Neural cell (in vitro differentiated cells): Measurements from ENCODE around the gene MAST4. TPM values are rescaled to one million over a fixed set of nuclear protein-coding genes. Genes with fewer than 3 reads are reported as not detected.

Source experiments
- H2AFZ ChIP-seq: fragments of 200-600, 300-800 bp; sonication (generic), shearing (Covaris generic); 2 replicates; pipeline ENCODE4 v1.6.0; 2014; ENCODE audit warnings: low read depth, mild to moderate bottlenecking, antibody characterized with exemption, low read length, moderate library complexity
- H3F3A ChIP-seq: fragments of 200-600 bp; shearing (Covaris generic); 2 replicates; pipeline ENCODE4 v1.6.1; 2016; ENCODE audit warnings: mild to moderate bottlenecking, moderate library complexity, mixed read lengths, antibody characterized with exemption, low read length; ENCODE audit not compliant: insufficient read depth, poor library complexity, severe bottlenecking
- H3K27ac ChIP-seq: fragments of 200-600, 300-800 bp; sonication (generic), shearing (Covaris generic); 2 replicates; pipeline ENCODE4 v1.5.1; 2014; ENCODE audit warnings: mild to moderate bottlenecking, low read length, moderate library complexity
- H3K27me3 ChIP-seq: fragments of 300-800, 200-600 bp; sonication (generic), shearing (Covaris generic); 2 replicates; pipeline ENCODE4 v1.6.0; 2014; ENCODE audit warnings: mild to moderate bottlenecking, low read depth, low read length, moderate library complexity; ENCODE audit not compliant: insufficient read depth
- H3K36me3 ChIP-seq: fragments of 300-800, 200-600 bp; sonication (generic), shearing (Covaris generic); 2 replicates; pipeline ENCODE4 v1.5.1; 2014; ENCODE audit warnings: mild to moderate bottlenecking, antibody characterized with exemption, low read length, moderate library complexity; ENCODE audit not compliant: insufficient read depth
- H3K4me2 ChIP-seq: fragments of 300-800, 200-600 bp; sonication (generic), shearing (Covaris generic); 2 replicates; pipeline ENCODE4 v1.6.0; 2014; ENCODE audit warnings: mild to moderate bottlenecking, low read length
- H3K4me3 ChIP-seq: fragments of 300-800, 200-600 bp; sonication (generic), shearing (Covaris generic); 2 replicates; pipeline ENCODE4 v1.5.1; 2014; ENCODE audit warnings: mild to moderate bottlenecking, low read length, moderate library complexity
- H3K79me2 ChIP-seq: fragments of 200-600 bp; shearing (Covaris generic); replicated peaks from 2 replicates; pipeline ENCODE4 v1.6.0; 2014; ENCODE audit warnings: mild to moderate bottlenecking, low read length, moderate library complexity; ENCODE audit not compliant: insufficient read depth
- H3K9ac ChIP-seq: fragments of 300-800, 200-600 bp; sonication (generic), shearing (Covaris generic); 2 replicates; pipeline ENCODE4 v1.6.1; 2016; ENCODE audit warnings: mild to moderate bottlenecking, low read length, mixed read lengths
- H3K9me2 ChIP-seq: fragments of 200-600 bp; shearing (Covaris generic); 2 replicates; pipeline ENCODE4 v1.6.1; 2016; ENCODE audit warnings: mild to moderate bottlenecking, low read length, mixed read lengths; ENCODE audit not compliant: insufficient read depth
- H3K9me3 ChIP-seq: fragments of 200-600, 300-800 bp; sonication (generic), shearing (Covaris generic); 2 replicates; pipeline ENCODE4 v1.6.1; 2016; ENCODE audit warnings: mild to moderate bottlenecking, mixed run types, low read length, moderate library complexity, mixed read lengths
- H4K20me1 ChIP-seq: fragments of 200-600 bp; shearing (Covaris generic); 2 replicates; pipeline ENCODE4 v1.6.1; 2016; ENCODE audit warnings: mild to moderate bottlenecking, mixed run types; ENCODE audit not compliant: insufficient read depth
- CTCF ChIP-seq: fragments of 450-650 bp; IDR thresholded peaks from 2 replicates; pipeline ENCODE4 v1.5.1; 2014; ENCODE audit warnings: antibody characterized with exemption, mild to moderate bottlenecking, moderate library complexity; ENCODE audit not compliant: poor library complexity, severe bottlenecking
- EP300 ChIP-seq: fragments of 450-650 bp; conservative IDR thresholded peaks from 2 replicates; pipeline ENCODE4 v1.6.1; 2014; ENCODE audit warnings: antibody characterized with exemption, mild to moderate bottlenecking, moderate library complexity; ENCODE audit not compliant: poor library complexity, severe bottlenecking
- EZH2 ChIP-seq: fragments of 200-600, 300-800 bp; shearing (Covaris generic), sonication (generic); IDR thresholded peaks from 2 replicates; pipeline ENCODE4 v1.6.1; 2014; ENCODE audit warnings: antibody characterized with exemption, low read length, borderline replicate concordance, mild to moderate bottlenecking; ENCODE audit not compliant: insufficient read depth, poor library complexity, severe bottlenecking
- MXI1 ChIP-seq: fragments of 450-650 bp; conservative IDR thresholded peaks from 2 replicates; pipeline ENCODE4 v1.6.1; 2014; ENCODE audit warnings: antibody characterized with exemption, mild to moderate bottlenecking; ENCODE audit not compliant: poor library complexity, severe bottlenecking
- POLR2AphosphoS5 ChIP-seq: IDR thresholded peaks from 2 replicates; pipeline ENCODE4 v1.6.1; 2012
- RAD21 ChIP-seq: fragments of 450-650 bp; conservative IDR thresholded peaks from 2 replicates; pipeline ENCODE4 v1.6.1; 2014; ENCODE audit warnings: antibody characterized with exemption, mild to moderate bottlenecking, moderate library complexity
- SMC3 ChIP-seq: fragments of 450-650 bp; conservative IDR thresholded peaks from 2 replicates; pipeline ENCODE4 v1.6.1; 2014; ENCODE audit warnings: antibody characterized with exemption, mild to moderate bottlenecking, moderate library complexity; ENCODE audit not compliant: poor library complexity
- TAF1 ChIP-seq: IDR thresholded peaks from 2 replicates; pipeline ENCODE4 v1.6.1; 2012; ENCODE audit warnings: low read depth
- polyA plus RNA-seq: library from polyadenylated mRNA; depleted of rRNA; stranded (reverse); fragments of >200 nt; gene quantifications from 2 replicates; pipeline ENCODE4 v1.2.3, GENCODE V29; 2014
- TF ChIP-seq, protein P1 (sequence below): IDR thresholded peaks from 2 replicates; pipeline ENCODE4 v1.6.1; 2012; ENCODE audit warnings: borderline replicate concordance

MAST4 gene
- polyA plus RNA-seq, 1 donor from 2014 or later, result 2.3 TPM

DNA sequence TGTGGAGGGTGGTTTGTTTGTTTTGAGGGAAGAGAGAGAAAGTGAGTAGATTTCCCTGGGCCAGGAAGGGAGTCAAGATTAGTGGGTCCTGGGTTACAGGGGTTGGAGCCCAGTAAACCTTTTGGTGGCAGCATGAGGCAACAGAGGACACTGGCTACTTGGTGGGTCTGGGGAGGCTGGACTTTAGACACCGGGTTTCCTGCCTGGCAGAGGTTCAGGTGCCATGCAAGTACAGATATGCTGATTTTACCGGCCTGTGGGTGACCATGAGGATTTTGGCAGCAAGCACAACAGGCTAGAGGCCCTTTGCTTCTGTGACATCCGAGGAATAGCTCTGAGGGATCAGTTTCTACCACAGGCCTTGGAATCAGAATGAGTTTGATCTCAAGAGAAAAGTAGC lies 18.9 kb downstream of the MAST4 start:
- Histone ChIP-seq H3K4me3 (no peak overlapping the region), H2AFZ (no peak overlapping the region), H3K27me3 (no peaks in the 10 kb centered on the region), H3K9ac (no peak overlapping the region), H3K27ac (no peak overlapping the region), H3K9me2 (no peaks in the 10 kb centered on the region), H3K4me2 (no peak overlapping the region), H3K9me3 (no peaks in the 10 kb centered on the region), H3K79me2 (no peaks in the 10 kb centered on the region), H4K20me1 (no peaks in the 10 kb centered on the region), H3K36me3 (no peaks in the 10 kb centered on the region), H3F3A (no peaks in the 10 kb centered on the region)
- TF ChIP-seq SMC3, result no peak
- no peak for TF ChIP-seq POLR2AphosphoS5
- TF ChIP-seq RAD21, result no peak
- TF ChIP-seq CTCF, result no peak
- TF ChIP-seq, protein P1, sequence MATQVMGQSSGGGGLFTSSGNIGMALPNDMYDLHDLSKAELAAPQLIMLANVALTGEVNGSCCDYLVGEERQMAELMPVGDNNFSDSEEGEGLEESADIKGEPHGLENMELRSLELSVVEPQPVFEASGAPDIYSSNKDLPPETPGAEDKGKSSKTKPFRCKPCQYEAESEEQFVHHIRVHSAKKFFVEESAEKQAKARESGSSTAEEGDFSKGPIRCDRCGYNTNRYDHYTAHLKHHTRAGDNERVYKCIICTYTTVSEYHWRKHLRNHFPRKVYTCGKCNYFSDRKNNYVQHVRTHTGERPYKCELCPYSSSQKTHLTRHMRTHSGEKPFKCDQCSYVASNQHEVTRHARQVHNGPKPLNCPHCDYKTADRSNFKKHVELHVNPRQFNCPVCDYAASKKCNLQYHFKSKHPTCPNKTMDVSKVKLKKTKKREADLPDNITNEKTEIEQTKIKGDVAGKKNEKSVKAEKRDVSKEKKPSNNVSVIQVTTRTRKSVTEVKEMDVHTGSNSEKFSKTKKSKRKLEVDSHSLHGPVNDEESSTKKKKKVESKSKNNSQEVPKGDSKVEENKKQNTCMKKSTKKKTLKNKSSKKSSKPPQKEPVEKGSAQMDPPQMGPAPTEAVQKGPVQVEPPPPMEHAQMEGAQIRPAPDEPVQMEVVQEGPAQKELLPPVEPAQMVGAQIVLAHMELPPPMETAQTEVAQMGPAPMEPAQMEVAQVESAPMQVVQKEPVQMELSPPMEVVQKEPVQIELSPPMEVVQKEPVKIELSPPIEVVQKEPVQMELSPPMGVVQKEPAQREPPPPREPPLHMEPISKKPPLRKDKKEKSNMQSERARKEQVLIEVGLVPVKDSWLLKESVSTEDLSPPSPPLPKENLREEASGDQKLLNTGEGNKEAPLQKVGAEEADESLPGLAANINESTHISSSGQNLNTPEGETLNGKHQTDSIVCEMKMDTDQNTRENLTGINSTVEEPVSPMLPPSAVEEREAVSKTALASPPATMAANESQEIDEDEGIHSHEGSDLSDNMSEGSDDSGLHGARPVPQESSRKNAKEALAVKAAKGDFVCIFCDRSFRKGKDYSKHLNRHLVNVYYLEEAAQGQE, result no peak
- no peak for TF ChIP-seq EZH2
- TF ChIP-seq EP300, result no peak
- TF ChIP-seq MXI1, result no peak
- TF ChIP-seq TAF1, result no peak

- Histone ChIP-seq H3K9ac (no peak overlapping the region), H2AFZ (no peak overlapping the region), H3K9me2 (no peaks in the 10 kb centered on the region), H3K4me2 (no peak overlapping the region), H3F3A (no peaks in the 10 kb centered on the region), H3K27ac (no peak overlapping the region), H3K79me2 (no peaks in the 10 kb centered on the region), H4K20me1 (no peaks in the 10 kb centered on the region), H3K27me3 (no peaks in the 10 kb centered on the region), H3K36me3 (no peaks in the 10 kb centered on the region), H3K4me3 (no peak overlapping the region), H3K9me3 (no peaks in the 10 kb centered on the region)
- TF ChIP-seq CTCF (no peak), SMC3 (no peak), EZH2 (no peak), POLR2AphosphoS5 (no peak), EP300 (no peak), TAF1 (no peak), RAD21 (no peak), MXI1 (no peak)
- TF ChIP-seq, protein P1, result no peak
Measured at GRCh38 chr5:66615894-66616293, 19.7 kb downstream of the MAST4 start.
